GM21528 (cell line): ENCODE measurements around the gene CDC40.
"Not testable (repeated sequence)": the region's sequence is repeated elsewhere in the genome, so short reads cannot be mapped to it uniquely, and the experiment has no call there.

Experiments
- ATAC-seq: cut with Tn5 transposase; IDR thresholded peaks from one replicate; pipeline ENCODE4 v1.9.1; 2021; ENCODE audit warnings: mild to moderate bottlenecking, moderate library complexity; ENCODE audit not compliant: unreplicated experiment, low FRiP score

The CDC40 gene

DNA sequence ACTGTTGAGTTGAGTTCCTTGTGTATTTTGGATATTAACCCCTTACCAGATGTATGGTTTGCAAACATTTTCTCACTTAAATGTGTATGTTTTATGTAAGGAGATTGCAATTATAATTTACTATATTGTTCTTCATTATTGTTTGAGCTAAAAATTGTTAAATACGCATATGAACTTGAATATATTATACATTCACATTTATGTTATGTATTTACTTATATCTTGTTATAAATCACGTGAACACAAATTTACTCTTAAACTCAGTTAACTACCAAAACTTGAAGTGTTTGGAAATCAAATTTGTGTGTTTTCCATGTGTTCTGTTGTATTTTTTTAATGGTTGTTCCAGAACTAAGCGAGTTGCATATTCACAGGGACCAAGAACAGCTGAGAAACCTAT lies 18.3 kb downstream of the CDC40 start:
- ATAC-seq = no peak

DNA sequence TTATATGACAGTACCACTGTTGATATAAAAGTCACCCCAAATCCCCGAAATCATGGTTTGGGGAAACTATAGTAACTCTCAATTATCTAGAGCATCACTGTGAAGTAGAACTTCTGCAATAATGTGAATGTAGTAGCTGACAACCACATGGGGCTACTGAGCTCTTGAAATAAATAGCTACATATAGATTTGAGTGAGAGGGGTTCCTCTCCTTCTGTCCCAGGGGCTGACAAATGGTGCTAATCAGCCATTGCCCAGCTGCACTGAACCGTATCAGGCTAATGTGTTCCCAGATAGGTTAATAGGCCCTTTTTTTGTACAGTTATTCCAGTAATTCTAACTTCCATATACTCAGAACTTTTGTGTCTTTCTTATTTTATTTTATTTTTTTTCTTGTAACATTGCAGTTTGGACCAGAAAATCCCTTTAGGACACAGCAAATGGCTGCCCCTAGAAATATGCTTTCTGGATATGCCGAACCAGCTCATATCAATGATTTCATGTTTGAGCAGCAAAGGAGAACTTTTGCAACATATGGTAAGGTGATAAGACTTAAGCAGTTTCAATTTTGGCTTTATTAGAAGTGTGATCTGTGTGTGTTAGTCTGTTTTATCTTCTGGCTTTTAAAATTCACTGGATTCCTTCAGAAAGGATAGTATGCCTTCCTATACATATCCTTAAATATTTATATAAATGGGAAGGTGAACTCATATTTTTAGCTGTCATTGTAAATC lies 21.1 kb downstream of the CDC40 start:
- ATAC-seq = no peak

DNA sequence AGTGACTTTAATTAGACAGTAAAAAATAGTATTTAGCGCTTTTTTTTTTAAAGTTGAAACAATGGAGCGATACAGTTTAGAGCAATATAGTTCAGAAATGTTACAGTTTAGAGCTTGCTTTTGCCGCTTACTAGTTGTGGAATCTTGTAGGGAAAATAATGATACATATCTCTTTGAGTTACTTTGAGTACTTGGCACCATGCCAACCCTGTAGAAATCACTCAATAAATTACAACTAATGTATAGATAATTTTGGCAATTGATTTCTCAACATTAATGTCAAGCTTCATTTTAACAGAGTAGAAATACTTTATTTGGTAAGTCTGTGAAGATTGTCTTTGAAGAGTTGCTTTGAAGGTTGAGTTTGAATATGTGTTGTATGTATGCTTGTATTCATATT lies 27.4 kb downstream of the CDC40 start:
- no peak for ATAC-seq

DNA sequence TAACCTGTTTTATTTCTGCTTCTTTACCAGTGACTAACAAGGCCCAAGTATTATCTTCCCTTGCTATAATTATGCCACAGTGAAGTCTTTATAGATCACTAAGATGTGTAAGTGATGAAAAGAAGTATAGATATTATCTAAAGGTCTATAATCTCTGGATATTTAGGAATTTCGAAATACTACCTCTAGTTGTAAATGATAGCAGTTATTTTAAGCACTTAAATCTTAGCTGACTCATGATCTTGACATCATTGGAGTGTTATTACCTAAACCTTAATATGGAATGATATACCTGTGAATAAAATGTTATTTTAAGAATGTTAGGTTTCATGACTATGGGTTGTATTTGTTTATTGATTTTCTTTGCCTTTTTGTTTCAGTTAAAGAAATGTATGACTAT lies 31.5 kb downstream of the CDC40 start:
- no peak for ATAC-seq

DNA sequence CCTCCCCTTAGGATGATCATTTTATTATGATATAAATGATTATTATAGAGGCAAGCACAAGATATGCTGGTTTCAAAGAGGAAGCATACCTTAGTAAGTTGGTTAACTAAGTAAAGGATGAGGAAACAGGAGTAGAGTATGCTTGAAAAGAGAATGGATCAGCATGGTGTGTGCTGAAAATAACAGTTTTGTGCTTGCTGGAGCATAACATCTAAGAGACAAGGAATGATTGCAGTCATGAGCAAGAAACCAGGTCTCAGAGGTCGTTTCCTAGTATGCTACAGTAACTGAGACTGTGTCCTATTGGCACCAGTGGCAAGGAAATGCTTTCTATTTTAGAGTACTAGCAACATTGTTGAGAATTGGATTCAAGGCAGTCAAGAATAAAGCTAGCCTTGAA lies 34.1 kb downstream of the CDC40 start:
- no peak for ATAC-seq

DNA sequence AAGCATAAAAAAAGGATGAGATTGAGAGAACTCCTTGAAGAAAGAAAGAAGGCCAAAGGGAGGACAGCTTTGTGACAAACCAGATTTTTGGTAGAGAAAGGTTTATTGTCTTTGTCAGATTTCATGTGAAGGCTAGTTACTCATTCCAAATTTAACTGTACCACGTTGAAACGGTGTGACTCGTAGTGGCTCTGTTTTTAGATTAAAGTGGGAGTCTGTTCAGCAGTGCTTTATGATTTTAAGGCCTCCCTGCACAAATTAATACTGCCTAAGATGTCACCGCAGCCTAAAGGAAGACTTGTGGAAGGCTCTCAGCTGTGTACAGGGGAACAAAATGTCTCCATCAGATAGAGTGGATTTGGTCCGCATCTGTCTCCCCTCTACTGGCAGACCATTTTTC lies 35.9 kb downstream of the CDC40 start:
- ATAC-seq = no peak

DNA sequence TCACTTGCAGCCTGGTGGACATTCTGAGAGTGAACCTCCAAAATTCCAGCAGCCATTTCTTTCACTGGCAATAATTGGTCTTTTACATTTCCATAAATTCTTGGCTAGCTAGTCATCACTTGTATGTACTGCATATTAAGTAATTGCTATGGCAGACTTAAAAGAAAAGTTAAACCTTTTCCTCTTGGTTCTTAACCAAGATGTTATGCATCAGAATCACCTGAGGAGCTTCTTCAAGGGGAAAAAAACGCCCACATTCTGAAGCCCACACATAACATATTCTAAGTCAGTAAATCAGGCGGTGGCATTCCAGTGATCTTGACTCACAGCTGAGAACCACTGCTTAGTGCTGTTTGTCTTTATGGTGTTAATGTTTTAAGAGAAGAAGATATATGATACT lies 37.0 kb downstream of the CDC40 start:
- no peak for ATAC-seq

DNA sequence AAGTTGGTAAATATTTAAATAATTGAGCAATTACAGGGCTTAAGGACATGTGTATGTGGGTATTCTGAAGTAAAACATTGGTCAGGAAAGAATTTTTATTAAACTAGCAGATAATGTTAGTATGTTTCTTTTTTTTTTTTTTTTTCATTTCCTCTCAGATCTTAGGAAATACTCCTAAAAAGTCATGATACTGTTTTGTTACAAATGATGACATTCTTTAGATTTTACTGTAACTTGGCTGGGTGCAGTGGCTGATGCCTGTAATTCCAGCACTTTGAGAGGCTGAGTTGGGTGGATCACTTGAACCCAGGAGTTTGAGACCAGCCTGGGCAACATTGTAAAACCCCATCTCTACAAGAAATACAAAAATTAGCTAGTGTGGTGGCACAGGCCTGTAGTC lies 41.5 kb downstream of the CDC40 start:
- no peak for ATAC-seq

DNA sequence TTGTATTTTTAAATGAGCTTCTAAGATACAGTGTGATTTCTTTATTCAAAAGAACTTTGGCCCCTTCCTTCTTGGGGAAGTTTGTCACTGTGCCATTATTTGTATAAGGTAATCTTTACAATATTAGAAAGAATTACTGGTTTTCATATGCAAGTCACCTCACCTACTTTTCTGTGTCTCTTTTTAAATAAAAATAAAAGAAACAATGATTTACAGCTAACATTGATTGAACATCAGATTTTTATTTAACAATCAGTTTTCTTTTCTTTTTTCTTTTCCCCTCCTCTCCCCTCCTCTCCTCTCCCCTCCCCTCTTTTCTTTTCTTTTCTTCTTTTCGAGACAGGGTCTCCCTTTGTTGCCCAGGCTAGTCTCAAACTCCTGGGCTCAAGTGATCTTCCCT lies 46.0 kb downstream of the CDC40 start:
- no peak for ATAC-seq

DNA sequence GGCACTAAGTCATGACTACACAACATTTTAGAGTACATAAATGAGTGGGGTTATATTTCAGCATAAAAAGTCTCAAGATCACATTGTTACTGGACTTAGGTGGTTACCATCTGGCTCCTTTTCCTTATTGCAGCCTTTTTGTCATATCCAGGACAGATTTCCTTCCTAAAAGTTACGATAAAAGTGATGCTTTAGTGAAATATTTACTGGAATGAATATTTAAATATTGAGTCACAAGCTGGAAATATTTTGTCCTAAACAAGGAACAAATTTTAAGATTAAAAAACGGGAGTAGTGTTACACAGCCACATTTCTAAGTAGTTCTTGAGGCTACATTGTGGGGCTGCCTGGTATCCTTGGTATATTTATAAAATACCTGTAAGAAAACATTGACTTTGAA lies 52.2 kb downstream of the CDC40 start:
- ATAC-seq = no peak

DNA sequence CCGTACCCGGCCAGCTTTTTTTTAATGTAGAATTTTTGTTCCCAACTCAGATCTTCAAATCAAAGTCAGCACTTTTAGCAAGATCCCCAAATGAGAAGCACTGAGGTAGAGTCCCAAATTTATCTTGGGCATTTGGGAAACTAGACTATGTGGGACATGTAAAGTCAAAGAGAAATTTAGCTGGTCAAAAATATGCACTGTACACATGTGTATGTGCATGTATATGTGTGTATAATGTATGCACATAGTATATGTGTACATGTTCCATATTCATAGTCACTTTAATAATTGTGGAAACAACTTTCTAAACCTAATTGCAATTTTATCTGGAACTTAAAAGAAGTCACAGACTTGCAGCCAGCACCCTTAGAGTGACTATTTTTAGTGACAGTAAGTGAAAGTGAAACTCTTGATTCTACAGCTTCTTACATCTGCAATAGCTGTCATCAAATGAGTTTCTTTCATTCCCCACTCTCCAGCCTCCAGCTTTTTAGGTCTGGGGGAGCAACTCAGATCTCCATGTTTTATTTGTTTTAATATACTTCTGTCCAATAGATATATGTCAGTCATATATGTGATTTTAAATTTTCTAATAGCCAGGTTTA lies 53.6 kb downstream of the CDC40 start:
- ATAC-seq = peak; percentile 83

DNA sequence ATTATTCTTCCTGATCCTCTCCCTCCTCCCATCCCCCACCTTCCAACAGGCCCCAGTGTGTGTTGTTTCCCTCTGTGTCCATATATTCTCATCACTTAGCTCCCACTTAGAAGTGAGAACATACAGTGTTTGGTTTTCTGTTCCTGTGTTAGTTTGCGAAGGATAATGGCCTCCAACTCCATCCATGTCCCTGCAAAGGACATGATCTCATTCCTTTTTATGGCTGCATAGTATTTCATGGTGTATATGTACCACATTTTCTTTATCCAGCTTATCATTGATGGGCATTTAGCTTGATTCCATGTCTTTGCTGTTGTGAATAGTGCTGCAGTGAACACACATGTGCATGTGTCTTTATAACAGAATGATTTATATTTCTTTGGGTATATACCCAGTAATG lies 55.8 kb downstream of the CDC40 start:
- ATAC-seq = not testable (repeated sequence)

DNA sequence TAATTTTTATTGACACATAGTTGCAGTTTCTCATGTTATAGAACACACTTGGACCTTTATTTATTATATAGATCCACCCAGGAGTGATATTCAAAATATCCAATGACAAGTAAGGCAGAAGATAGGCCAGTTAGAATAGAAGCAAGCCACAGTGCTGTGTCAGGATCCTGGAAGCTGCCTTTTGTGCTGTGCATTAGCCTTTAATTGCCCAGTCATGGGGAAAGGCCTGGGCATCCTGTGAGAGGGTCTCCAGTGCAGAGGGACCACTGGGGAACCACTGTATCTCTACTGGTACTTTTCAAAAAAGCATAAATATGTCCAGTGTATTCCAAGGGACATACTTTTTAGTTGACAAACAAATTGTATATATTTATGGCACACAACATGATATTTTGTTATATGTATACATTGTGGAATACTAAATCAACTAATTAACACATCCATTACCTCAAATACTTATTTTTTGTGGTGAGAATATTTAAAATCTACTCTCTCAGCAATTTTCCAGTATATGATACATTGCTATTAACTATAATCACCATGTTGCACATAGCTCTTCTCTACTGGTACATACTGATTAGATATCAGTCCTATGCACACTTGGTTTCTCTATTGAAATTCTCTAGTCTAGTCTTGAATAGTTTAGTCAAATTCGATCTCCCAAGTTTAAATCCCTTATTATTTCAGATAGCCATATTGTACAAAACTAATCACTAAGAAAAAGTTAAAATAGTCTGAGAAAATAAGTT lies 59.5 kb downstream of the CDC40 start:
- ATAC-seq = no peak

DNA sequence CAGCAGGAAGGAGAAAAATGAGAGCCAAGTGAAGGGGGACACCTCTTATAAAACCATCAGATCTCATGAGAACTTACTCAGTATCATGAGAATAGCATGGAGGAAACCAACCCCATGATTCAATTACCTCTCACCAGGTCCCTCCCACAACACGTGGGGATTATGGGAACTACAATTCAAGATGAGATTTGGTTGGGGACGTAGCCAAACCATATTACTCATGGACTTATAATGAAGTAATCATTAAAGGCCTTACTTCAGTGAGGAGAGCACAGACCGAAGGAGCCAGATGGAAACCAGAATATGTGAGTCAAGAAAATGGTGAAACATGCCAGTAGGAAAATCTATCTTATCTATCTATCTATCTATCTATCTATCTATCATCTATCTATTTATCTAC lies 64.4 kb downstream of the CDC40 start:
- ATAC-seq = not testable (repeated sequence)

DNA sequence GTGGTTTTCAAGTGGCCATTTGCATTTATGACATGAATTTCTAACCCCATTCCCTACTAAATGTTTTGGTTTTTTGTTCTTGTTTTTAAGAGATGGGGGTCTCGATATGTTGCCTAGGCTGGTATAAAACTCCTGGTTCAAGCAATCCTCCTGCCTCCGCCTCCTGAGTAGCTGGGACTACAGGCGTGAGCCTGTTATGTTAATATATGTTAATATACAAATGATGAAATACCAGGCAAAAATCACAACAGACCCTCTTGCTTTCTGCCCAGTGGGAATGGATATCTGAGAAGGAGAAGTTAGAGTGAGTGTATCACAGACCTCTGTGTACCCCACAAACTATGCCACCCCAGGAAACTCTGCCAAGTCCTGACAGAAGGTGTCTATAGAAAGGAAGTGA lies 66.2 kb downstream of the CDC40 start:
- ATAC-seq = no peak

DNA sequence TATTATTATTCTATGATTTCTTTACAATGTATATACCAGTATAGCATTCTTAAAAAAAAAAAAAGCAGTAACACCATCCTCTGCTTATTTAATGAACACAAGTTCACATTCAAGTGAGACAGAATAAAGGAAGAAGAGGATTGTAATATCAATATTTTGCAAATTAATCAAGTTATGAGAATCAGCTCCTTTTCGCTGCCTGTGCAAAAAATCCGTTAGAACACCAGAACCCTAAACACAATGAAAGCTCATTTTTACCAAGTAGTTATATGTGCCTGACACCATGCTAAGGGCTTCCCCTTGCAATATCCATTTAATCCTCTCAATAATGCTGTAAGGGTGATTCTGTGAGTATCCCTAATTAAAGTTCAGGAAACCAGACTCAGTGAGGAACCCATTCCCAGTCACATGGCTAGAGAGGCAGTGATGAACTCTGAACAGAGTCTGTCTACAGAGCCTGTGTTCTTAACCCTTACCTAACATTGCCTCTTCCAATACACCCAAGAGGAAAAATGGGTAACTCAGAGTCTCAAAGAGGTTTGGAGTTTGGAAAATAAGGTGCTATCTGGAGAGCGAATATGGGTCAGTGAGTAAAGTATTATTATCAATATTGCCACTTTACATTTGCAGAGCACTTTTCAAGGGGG lies 66.8 kb downstream of the CDC40 start:
- no peak for ATAC-seq

DNA sequence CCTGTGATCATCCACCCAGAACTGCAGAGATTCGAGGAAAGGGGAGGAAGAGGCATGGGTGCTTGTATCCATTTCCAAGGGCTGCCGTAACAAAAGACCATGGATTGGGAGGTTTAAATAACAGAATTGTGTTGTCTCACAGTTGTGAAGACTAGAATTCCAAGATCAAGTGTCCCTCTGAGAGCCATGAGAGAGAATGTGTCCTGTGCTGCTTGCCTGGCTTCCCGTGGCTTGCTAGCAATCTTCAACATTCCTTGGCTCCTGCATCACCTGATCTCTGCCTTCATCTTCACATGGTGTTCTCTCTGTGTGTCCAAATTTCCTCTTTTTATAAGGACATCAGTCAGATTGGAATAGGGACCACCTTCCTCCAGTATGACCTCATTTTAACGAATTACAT lies 69.8 kb downstream of the CDC40 start:
- no peak for ATAC-seq

DNA sequence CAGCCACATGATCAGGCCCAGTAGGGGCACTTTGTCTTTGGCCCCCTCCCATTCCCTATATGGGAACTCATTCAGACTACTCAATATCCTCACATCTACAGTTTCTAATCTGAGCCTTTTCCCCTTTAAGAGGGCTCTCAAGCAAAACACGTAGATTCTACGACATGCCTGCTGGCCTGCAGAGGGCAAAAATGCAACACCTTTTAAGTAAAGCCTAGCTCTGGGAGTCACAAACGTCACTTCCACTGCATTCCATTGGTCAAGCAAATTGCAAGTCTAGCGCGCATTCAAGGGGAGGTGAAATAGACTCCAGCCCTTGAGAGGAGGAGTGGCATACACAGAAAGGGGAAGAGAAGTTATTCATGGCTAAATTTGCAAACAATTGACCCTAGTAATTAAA lies 70.6 kb downstream of the CDC40 start:
- ATAC-seq = no peak

DNA sequence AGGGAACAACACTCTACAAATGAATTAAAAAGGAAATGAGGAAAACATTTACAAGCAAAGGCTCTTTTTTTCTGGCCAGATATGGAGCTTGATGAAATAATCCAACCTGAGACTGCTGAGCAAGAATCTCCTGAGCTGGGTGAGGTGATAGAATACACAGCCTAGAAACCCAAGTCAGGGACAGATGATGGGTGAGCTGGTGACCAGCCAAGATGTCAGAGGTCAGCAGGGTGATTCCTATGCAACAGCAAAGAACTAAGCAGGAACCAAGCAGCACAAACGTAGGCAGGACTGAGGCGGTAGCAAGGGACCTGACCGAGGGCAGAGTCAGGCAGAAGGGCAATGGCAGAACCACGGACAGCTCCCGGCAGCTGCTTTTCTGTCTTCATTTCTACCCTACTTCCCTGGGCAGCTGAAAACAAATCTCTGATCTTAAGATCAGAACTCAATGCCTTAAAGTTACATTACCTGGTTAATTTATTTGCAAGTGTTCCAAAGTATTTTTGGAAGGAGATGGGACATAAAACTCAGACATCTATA lies 75.1 kb downstream of the CDC40 start:
- no peak for ATAC-seq

DNA sequence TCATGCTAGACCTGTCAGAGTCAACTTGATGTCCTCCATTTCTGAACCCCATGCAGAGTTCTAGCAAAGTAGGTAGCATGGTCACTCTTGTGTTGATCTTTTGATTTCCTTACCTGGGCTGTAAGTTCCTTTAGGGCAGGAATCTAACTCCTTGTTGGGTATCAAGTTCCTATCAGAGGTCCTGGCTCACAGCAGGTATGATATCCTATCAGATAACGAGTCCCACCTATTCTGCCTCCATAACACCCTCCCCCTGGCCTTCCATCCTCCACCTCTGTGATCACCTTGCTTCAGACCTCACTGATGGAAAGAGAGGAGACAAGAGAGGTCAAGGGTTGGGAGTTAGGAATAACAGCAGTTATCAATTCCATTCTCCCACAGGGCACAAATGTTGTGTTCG lies 76.1 kb downstream of the CDC40 start:
- no peak for ATAC-seq

DNA sequence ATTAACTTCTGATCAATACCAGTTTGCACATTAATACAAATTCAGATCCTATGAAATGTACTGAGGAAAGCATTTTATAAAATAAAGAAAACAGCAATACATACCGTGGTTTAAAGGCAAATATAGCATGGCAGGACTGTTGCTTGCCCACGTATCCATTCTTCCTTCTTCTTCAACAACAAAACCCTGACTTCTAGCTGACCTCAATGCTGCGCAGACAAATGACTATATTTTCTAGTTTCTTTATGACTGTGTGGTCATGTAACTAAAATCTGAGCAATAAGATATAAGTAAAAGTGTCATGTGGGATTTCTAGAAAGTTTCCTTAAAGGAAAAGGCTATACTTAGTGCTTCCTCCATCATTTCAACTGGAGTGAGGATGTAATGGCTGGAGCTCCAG lies 85.0 kb downstream of the CDC40 start:
- no peak for ATAC-seq
